B cell (primary cell): ENCODE measurements around the gene TET3. TPM values are rescaled to one million over a fixed set of nuclear protein-coding genes. Genes with fewer than 3 reads are reported as not detected.

Experiments
- ATAC-seq: fragments of 200-7000 bp; cut with Tn5 transposase; one replicate; pipeline ENCODE4 v1.10.0; 2021; ENCODE audit warnings: low read depth, mild to moderate bottlenecking, moderate number of reproducible peaks, moderate library complexity
- CTCF ChIA-PET: fragments of 350-600 bp; sonication (Branson Sonifier 250); formaldehyde crosslinking; loops from one replicate; lab custom pipeline; 2021; ENCODE audit warnings: antibody characterized with exemption, inconsistent platforms; lab: Charles Lee
- POLR2A ChIA-PET: fragments of 350-600 bp; sonication (Branson Sonifier 250); formaldehyde crosslinking; loops from one replicate; lab custom pipeline; 2021; ENCODE audit warnings: antibody characterized with exemption; lab: Charles Lee
- DNase-seq: peaks from one replicate; pipeline ENCODE4 v3.0.0; 2013
- H2AFZ ChIP-seq: 2 replicates; pipeline ENCODE4 v1.6.1; 2012; ENCODE audit warnings: mild to moderate bottlenecking, low read depth, low read length; ENCODE audit not compliant: insufficient read depth, poor library complexity, severe bottlenecking
- H3K27ac ChIP-seq, 2 donors: 1 replicate in 1 of 2; 2 replicates in 1 of 2; pipeline ENCODE4 v1.5.1; 2012 to 2013; ENCODE audit warnings: low read length in 2 of 2, mild to moderate bottlenecking in 2 of 2, moderate library complexity in 1 of 2
- H3K27me3 ChIP-seq, 4 experiments: fragments of 200-600 bp in 1 of 4; sonication (generic) in 1 of 4; replicated peaks in 1 of 4; 1 replicate in 2 of 4; 2 replicates in 2 of 4; pipeline versions ENCODE4 v1.6.1 to v1.7.0; 2013 to 2016; ENCODE audit warnings: low read length in 3 of 4, mild to moderate bottlenecking in 2 of 4, mixed read lengths in 1 of 4, moderate library complexity in 1 of 4; ENCODE audit not compliant: insufficient read depth in 4 of 4, control insufficient read depth in 3 of 4; ENCODE audit errors: control extremely low read depth in 1 of 4
- H3K36me3 ChIP-seq, 2 experiments: replicated peaks in 1 of 2; 1 replicate in 1 of 2; 2 replicates in 1 of 2; pipeline versions ENCODE4 v1.6.1 to v1.7.1; 2013; ENCODE audit warnings: low read length in 1 of 2; ENCODE audit not compliant: insufficient read depth in 2 of 2, control insufficient read depth in 1 of 2; ENCODE audit errors: control extremely low read depth in 1 of 2, extremely low read depth in 1 of 2
- H3K4me1 ChIP-seq, 2 donors: fragments of 200-600 bp in 1 of 2; sonication (generic) in 1 of 2; 1 replicate in 1 of 2; 2 replicates in 1 of 2; pipeline versions ENCODE4 v1.5.1 to v1.6.1; 2013 to 2017; ENCODE audit warnings: low read length in 2 of 2; ENCODE audit not compliant: control insufficient read depth in 2 of 2, insufficient read depth in 2 of 2
- H3K4me2 ChIP-seq: replicated peaks from 2 replicates; pipeline ENCODE3; 2012; ENCODE audit warnings: mild to moderate bottlenecking, low read depth, low read length; ENCODE audit not compliant: poor library complexity, severe bottlenecking
- H3K4me3 ChIP-seq, 5 experiments: fragments of 200-600 bp in 1 of 5; sonication (generic) in 1 of 5; 1 replicate in 3 of 5; 2 replicates in 2 of 5; pipeline versions ENCODE4 v1.5.1 to v1.7.0; 2011 to 2016; ENCODE audit warnings: low read length in 4 of 5, mild to moderate bottlenecking in 4 of 5, low read depth in 2 of 5, control low read depth in 1 of 5, moderate library complexity in 1 of 5; ENCODE audit not compliant: insufficient read depth in 1 of 5; ENCODE audit errors: control extremely low read depth in 1 of 5, extremely low read depth in 1 of 5
- H3K79me2 ChIP-seq: fragments of 200-600 bp; sonication (generic); one replicate; pipeline ENCODE4 v1.6.0; 2016; ENCODE audit warnings: low read length; ENCODE audit not compliant: control insufficient read depth, insufficient read depth
- H3K9ac ChIP-seq: fragments of 200-600 bp; sonication (generic); 2 replicates; pipeline ENCODE4 v1.6.1; 2017; ENCODE audit warnings: mild to moderate bottlenecking, low read length, moderate library complexity
- H3K9me3 ChIP-seq, 3 donors: one replicate each; pipeline versions ENCODE4 v1.6.1 to v1.7.1; 2013; ENCODE audit warnings: low read length in 2 of 3; ENCODE audit not compliant: control insufficient read depth in 2 of 3, insufficient read depth in 1 of 3; ENCODE audit errors: control extremely low read depth in 1 of 3
- H4K20me1 ChIP-seq: 2 replicates; pipeline ENCODE4 v1.6.0; 2012; ENCODE audit warnings: mild to moderate bottlenecking, low read length; ENCODE audit not compliant: insufficient read depth, control insufficient read depth, poor library complexity, severe bottlenecking
- H3K27ac Mint-ChIP-seq: one replicate; pipeline ENCODE4 v1.8.0; 2021; ENCODE audit warnings: mixed read lengths
- H3K27me3 Mint-ChIP-seq: one replicate; pipeline ENCODE4 v1.8.0; 2021; ENCODE audit warnings: mixed read lengths
- H3K4me1 Mint-ChIP-seq: one replicate; pipeline ENCODE4 v1.8.0; 2021; ENCODE audit warnings: mixed read lengths
- H3K4me3 Mint-ChIP-seq: one replicate; pipeline ENCODE4 v1.8.0; 2021; ENCODE audit warnings: mixed read lengths
- H3K9me3 Mint-ChIP-seq: one replicate; pipeline ENCODE4 v1.8.0; 2022; ENCODE audit warnings: mixed read lengths; ENCODE audit not compliant: insufficient read depth
- CTCF ChIP-seq: fragments of 200-600 bp; IDR thresholded peaks from one replicate; pipeline ENCODE4 v1.8.0; 2022; ENCODE audit warnings: antibody characterized with exemption, mild to moderate bottlenecking
- EZH2 ChIP-seq: IDR thresholded peaks from 2 replicates; pipeline ENCODE4 v1.6.1; 2012; ENCODE audit warnings: borderline replicate concordance, low read depth, mild to moderate bottlenecking, moderate library complexity, low read length; ENCODE audit not compliant: insufficient read depth, poor library complexity, severe bottlenecking
- WGBS: methylation state at CpG from one replicate; pipeline ENCODE4 v1.1.5; 2013; ENCODE audit warnings: missing lambda C conversion rate; ENCODE audit not compliant: insufficient coverage; 5-methylcytosine and 5-hydroxymethylcytosine counted together
- intact Hi-C: fragments of 100-400 bp; cut with micrococcal nuclease; formaldehyde crosslinking; loops from one replicate; pipeline ENCODE4 v1.10.0; 2022
- polyA plus RNA-seq: library from polyadenylated mRNA; depleted of rRNA; stranded (reverse); fragments of >200 nt; gene quantifications from 2 replicates; pipeline ENCODE4 v1.2.3, GENCODE V29; 2012
- total RNA-seq, 2 donors: library from RNA; stranded (reverse); fragments of 120-200 nt in 1 of 2; gene quantifications; 1 replicate in 1 of 2; 2 replicates in 1 of 2; pipeline versions ENCODE4 v1.2.3 to v1.2.4, GENCODE V29; 2013 to 2022

The TET3 gene
- total and polyA plus RNA-seq, 2 donors (not counting 1 experiment from before 2014, with no cell fraction given), result 4.7 to 43.9 TPM

- Histone ChIP-seq H3K9ac (no peak overlapping the region), H3K27me3 (no peaks in the 10 kb centered on the region), H3K27ac (peak overlapping the region in 1 of 2 donors; percentile 56), H3K79me2 (peaks cover 54% of the 10 kb centered on the region), H3K36me3 (peaks cover 0 to 76% of the 10 kb centered on the region in 2 experiments), H4K20me1 (peaks cover 64% of the 10 kb centered on the region), H3K9me3 (no peaks in the 10 kb centered on the region), H3K4me3 (no peak overlapping the region), H3K4me1 (peaks cover 24 to 29% of the 10 kb centered on the region in 2 donors), H2AFZ (no peak overlapping the region), H3K4me2 (no peak overlapping the region)
- no peaks in the 10 kb centered on the region for H3K9me3 Mint-ChIP-seq
- H3K27ac Mint-ChIP-seq, result peak overlapping the region; percentile 32
- no peak for DNase-seq
- no peaks in the 10 kb centered on the region for H3K27me3 Mint-ChIP-seq
- no peak overlapping the region for H3K4me3 Mint-ChIP-seq
- no peak for ATAC-seq
- TF ChIP-seq CTCF (no peak), EZH2 (no peak)
- CTCF ChIA-PET, result interaction anchor here (2.0 kb wide), 1 partner anchor 39 kb away, joined by 5 read pairs; no protein-coding TSS in a partner anchor
- POLR2A ChIA-PET, result no interaction called here
- intact Hi-C loops, result loop anchor here (5.0 kb wide), 1 partner anchor 35 kb away; the partner anchor contains the start of gene TET3
- H3K4me1 Mint-ChIP-seq, result peaks cover 43% of the 10 kb centered on the region
- no CpG with 5 or more reads among the region's 5 CpGs for WGBS
These were observed 37.2 kb upstream of the TET3 start for GRCh38 chr2:73947412-73948018.

- Histone ChIP-seq H4K20me1 (peaks cover 52% of the 10 kb centered on the region), H3K9ac (no peak overlapping the region), H3K27me3 (no peaks in the 10 kb centered on the region), H3K9me3 (no peaks in the 10 kb centered on the region), H3K4me3 (no peak overlapping the region), H3K27ac (peak overlapping the region in 1 of 2 donors; percentile 56), H3K4me2 (peak overlapping the region; percentile 26), H3K4me1 (peaks cover 24 to 29% of the 10 kb centered on the region in 2 donors), H3K79me2 (peaks cover 38% of the 10 kb centered on the region), H3K36me3 (peaks cover 0 to 88% of the 10 kb centered on the region in 2 experiments), H2AFZ (no peak overlapping the region)
- TF ChIP-seq CTCF (no peak), EZH2 (no peak)
- DNase-seq, result no peak
- H3K9me3 Mint-ChIP-seq, result no peaks in the 10 kb centered on the region
- H3K27me3 Mint-ChIP-seq, result no peaks in the 10 kb centered on the region
- no peak for ATAC-seq
- CTCF ChIA-PET, result interaction anchor here (1.2 to 1.5 kb wide), 2 partner anchors 11 to 46 kb away, joined by 4 read pairs; no protein-coding TSS in a partner anchor
- intact Hi-C loops, result loop anchor here (5.0 kb wide), 1 partner anchor 32 kb away; the partner anchor contains the start of gene TET3
- H3K27ac Mint-ChIP-seq, result peak overlapping the region; percentile 41
- H3K4me1 Mint-ChIP-seq, result peaks cover 37% of the 10 kb centered on the region
- POLR2A ChIA-PET, result no interaction called here
- no peak overlapping the region for H3K4me3 Mint-ChIP-seq
These were observed 34.9 kb upstream of the TET3 start for GRCh38 chr2:73949802-73950201.
